ENCODE data around the gene PDE9A.

GRCh38 chr21:42611852-42612251, 41.6 kb upstream of the PDE9A start:
- TF ChIP-seq REST (IDR thresholded peaks at IDR 0.05; ENCODE audit: insufficient read depth in 1 of 2, low read depth in 2 of 2, low read length in 2 of 2): no peak
- no peak for TF ChIP-seq SIN3A (IDR thresholded peaks at IDR 0.05; ENCODE audit: borderline replicate concordance, insufficient read depth, low read length)
- no peak for TF ChIP-seq POLR2AphosphoS5 (IDR thresholded peaks at IDR 0.05; ENCODE audit: low read depth, low read length)
- TF ChIP-seq TAF1 (IDR thresholded peaks at IDR 0.05; ENCODE audit: borderline replicate concordance, insufficient read depth, low read length): no peak
